ENCODE data around the gene CACNA1C. TPM values are rescaled to one million over a fixed set of nuclear protein-coding genes. Genes with fewer than 3 reads are reported as not detected.

Gene CACNA1C
- polyA plus RNA-seq, 1 of the 3 experiments (the other 2 are of a cell fraction), result 1.5 TPM

DNA sequence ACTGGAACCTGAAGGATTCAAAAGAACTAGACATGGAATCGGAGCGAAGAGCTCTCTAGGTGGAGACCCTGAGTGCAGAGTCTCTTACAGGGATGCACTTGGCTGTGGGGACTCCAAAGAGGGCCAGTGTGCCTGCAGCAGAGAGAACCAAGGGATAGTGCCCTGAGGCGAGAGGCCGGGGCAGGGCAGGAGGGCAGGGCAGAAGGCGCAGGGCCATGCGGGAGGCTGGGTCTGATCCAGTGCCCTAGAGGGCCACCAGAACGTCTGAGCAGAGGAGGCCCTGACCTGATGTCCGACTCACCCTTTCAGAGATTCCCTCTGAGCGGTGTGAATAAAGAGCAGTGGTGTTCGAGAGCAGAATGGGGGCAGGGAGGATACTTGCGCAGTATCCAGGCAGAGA lies 536.6 kb downstream of the CACNA1C start:
- Histone ChIP-seq H3K9ac (no peak overlapping the region), H3K36me3 (replicated peaks in 1 of 2; ENCODE audit: control insufficient read depth in 1 of 2, insufficient read depth in 2 of 2, low read length in 1 of 2) (peaks cover 2 to 6% of the 10 kb centered on the region in 2 experiments), H3K27ac (ENCODE audit: low read depth in 2 of 2, low read length in 1 of 2) (no peak overlapping the region), H2AFZ (ENCODE audit: low read depth) (no peak overlapping the region), H3K79me2 (ENCODE audit: insufficient read depth) (no peaks in the 10 kb centered on the region), H3F3A (replicated peaks; ENCODE audit: insufficient read depth) (no peaks in the 10 kb centered on the region), H3K27me3 (ENCODE audit: insufficient read depth) (no peaks in the 10 kb centered on the region), H3K4me2 (no peak overlapping the region), H3K9me3 (peaks cover 11% of the 10 kb centered on the region; the same call in 1 of the 2 replicates), H4K20me1 (ENCODE audit: insufficient read depth) (no peaks in the 10 kb centered on the region), H3K9me2 (no peaks in the 10 kb centered on the region), H3K4me3 (ENCODE audit: low read depth in 2 of 2, low read length in 1 of 2) (no peak overlapping the region), H3K4me1 (ENCODE audit: control insufficient read depth in 1 of 2, insufficient read depth in 2 of 2, low read depth in 1 of 2, low read length in 1 of 2) (peaks cover 0 to 19% of the 10 kb centered on the region in 2 experiments; a peak in 1 of 4 replicates)
- WGBS (ENCODE audit: low lambda C conversion rate), result 74% methylated on average over 10 of the region's 11 CpGs
- DNase-seq, result no peak
- ChIA-PET CTCF (interaction anchor here (0.8 kb wide), 1 partner anchor 9 kb away, joined by 3 read pairs; no protein-coding TSS in a partner anchor), POLR2A (no interaction called here)
- TF ChIP-seq POLR2AphosphoS5 (IDR thresholded peaks at IDR 0.05; ENCODE audit: low read depth, low read length), result no peak
- TF ChIP-seq, protein P1, sequence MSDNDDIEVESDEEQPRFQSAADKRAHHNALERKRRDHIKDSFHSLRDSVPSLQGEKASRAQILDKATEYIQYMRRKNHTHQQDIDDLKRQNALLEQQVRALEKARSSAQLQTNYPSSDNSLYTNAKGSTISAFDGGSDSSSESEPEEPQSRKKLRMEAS (IDR thresholded peaks at IDR 0.05; ENCODE audit: low read depth), result no peak
- no peak for TF ChIP-seq FOXJ3 (CRISPR knock-in tag; IDR thresholded peaks at IDR 0.05)

DNA sequence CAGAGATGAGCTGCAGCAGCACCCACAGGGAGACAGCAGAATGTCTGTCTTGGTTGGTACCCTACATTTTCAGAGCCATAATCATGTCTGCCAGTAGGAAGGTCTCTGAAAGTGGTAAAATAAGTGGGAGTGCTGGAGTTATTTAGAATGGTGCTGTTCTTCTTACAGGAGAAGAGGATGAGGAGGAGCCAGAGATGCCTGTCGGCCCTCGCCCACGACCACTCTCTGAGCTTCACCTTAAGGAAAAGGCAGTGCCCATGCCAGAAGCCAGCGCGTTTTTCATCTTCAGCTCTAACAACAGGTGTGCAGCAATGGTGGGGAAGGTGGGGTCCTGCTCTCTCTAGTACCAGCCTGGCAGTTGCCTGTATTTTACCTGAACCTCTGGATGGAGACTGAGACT lies 540.3 kb downstream of the CACNA1C start:
- Histone ChIP-seq H3K4me3 (ENCODE audit: low read depth in 2 of 2, low read length in 1 of 2) (no peak overlapping the region), H3K9ac (no peak overlapping the region), H3K36me3 (replicated peaks in 1 of 2; ENCODE audit: control insufficient read depth in 1 of 2, insufficient read depth in 2 of 2, low read length in 1 of 2) (peaks cover 6 to 7% of the 10 kb centered on the region in 2 experiments), H3K4me2 (no peak overlapping the region), H3F3A (replicated peaks; ENCODE audit: insufficient read depth) (no peaks in the 10 kb centered on the region), H2AFZ (ENCODE audit: low read depth) (no peak overlapping the region), H3K4me1 (ENCODE audit: control insufficient read depth in 1 of 2, insufficient read depth in 2 of 2, low read depth in 1 of 2, low read length in 1 of 2) (peaks cover 0 to 9% of the 10 kb centered on the region in 2 experiments; a peak in 1 of 4 replicates), H3K9me2 (no peaks in the 10 kb centered on the region), H3K27ac (ENCODE audit: low read depth in 2 of 2, low read length in 1 of 2) (no peak overlapping the region), H3K79me2 (ENCODE audit: insufficient read depth) (no peaks in the 10 kb centered on the region), H3K27me3 (ENCODE audit: insufficient read depth) (no peaks in the 10 kb centered on the region), H4K20me1 (ENCODE audit: insufficient read depth) (no peaks in the 10 kb centered on the region), H3K9me3 (peaks cover 16% of the 10 kb centered on the region; the same call in 1 of the 2 replicates)
- 64% methylated on average over 5 of the region's 5 CpGs for WGBS (ENCODE audit: low lambda C conversion rate)
- TF ChIP-seq SIN3A (IDR thresholded peaks at IDR 0.05; ENCODE audit: borderline replicate concordance, low read depth, low read length), result no peak
- TF ChIP-seq RCOR1 (IDR thresholded peaks at IDR 0.05; ENCODE audit: low read length), result no peak
- TF ChIP-seq TAF1 (IDR thresholded peaks at IDR 0.05; ENCODE audit: borderline replicate concordance, low read depth, low read length), result no peak
- TF ChIP-seq RFX5 (IDR thresholded peaks at IDR 0.05; ENCODE audit: low read length), result no peak
- TF ChIP-seq RXRA (IDR thresholded peaks at IDR 0.05; ENCODE audit: borderline replicate concordance, low read depth), result no peak
- TF ChIP-seq, protein P1 (IDR thresholded peaks at IDR 0.05; ENCODE audit: low read depth), result no peak
- TF ChIP-seq FOXJ3 (CRISPR knock-in tag; IDR thresholded peaks at IDR 0.05), result no peak
- no peak for TF ChIP-seq RAD21 (IDR thresholded peaks at IDR 0.05; ENCODE audit: low read length)
- TF ChIP-seq, protein P2, sequence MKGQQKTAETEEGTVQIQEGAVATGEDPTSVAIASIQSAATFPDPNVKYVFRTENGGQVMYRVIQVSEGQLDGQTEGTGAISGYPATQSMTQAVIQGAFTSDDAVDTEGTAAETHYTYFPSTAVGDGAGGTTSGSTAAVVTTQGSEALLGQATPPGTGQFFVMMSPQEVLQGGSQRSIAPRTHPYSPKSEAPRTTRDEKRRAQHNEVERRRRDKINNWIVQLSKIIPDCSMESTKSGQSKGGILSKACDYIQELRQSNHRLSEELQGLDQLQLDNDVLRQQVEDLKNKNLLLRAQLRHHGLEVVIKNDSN (IDR thresholded peaks at IDR 0.05; ENCODE audit: borderline replicate concordance, low read depth), result no peak
- TF ChIP-seq TCF12 (IDR thresholded peaks at IDR 0.05), result no peak
- TF ChIP-seq CHD2 (IDR thresholded peaks at IDR 0.05; ENCODE audit: low read length, partially characterized antibody), result no peak
- no peak for TF ChIP-seq YY1 (IDR thresholded peaks at IDR 0.05; ENCODE audit: low read depth)
- TF ChIP-seq, protein P3, sequence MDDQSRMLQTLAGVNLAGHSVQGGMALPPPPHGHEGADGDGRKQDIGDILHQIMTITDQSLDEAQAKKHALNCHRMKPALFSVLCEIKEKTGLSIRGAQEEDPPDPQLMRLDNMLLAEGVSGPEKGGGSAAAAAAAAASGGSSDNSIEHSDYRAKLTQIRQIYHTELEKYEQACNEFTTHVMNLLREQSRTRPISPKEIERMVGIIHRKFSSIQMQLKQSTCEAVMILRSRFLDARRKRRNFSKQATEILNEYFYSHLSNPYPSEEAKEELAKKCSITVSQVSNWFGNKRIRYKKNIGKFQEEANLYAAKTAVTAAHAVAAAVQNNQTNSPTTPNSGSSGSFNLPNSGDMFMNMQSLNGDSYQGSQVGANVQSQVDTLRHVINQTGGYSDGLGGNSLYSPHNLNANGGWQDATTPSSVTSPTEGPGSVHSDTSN (IDR thresholded peaks at IDR 0.05), result no peak
- TF ChIP-seq, protein P4, sequence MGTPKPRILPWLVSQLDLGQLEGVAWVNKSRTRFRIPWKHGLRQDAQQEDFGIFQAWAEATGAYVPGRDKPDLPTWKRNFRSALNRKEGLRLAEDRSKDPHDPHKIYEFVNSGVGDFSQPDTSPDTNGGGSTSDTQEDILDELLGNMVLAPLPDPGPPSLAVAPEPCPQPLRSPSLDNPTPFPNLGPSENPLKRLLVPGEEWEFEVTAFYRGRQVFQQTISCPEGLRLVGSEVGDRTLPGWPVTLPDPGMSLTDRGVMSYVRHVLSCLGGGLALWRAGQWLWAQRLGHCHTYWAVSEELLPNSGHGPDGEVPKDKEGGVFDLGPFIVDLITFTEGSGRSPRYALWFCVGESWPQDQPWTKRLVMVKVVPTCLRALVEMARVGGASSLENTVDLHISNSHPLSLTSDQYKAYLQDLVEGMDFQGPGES (IDR thresholded peaks at IDR 0.05; ENCODE audit: low read depth, low read length), result no peak
- CTCF ChIA-PET, result interaction anchor here (1.6 kb wide), 1 partner anchor 10 kb away, joined by 17 read pairs; no protein-coding TSS in a partner anchor
- no peak for DNase-seq
- POLR2A ChIA-PET, result no interaction called here
